ENCODE results near the gene CD33.

GRCh38 chr19:51187395-51188226 is 37.3 kb upstream of the CD33 start:
- TF ChIP-seq EZH2 (IDR thresholded peaks at IDR 0.05), result no peak
- no peak for TF ChIP-seq FOXP2 (optimal IDR thresholded peaks at IDR 0.05; ENCODE audit: control extremely low read depth, extremely low read length, insufficient read depth)
- TF ChIP-seq POLR2AphosphoS5 (IDR thresholded peaks at IDR 0.05; ENCODE audit: borderline replicate concordance, low read depth, low read length), result no peak

All from SK-N-MC (cell line).